Measurements from ENCODE around the gene TTC28. TPM values are rescaled to one million over a fixed set of nuclear protein-coding genes. Genes with fewer than 3 reads are reported as not detected.

Gene TTC28
- total and polyA plus RNA-seq, 2 donors (not counting 3 experiments of a cell fraction or from before 2014, with no cell fraction given): 16.5 to 51.1 TPM

DNA sequence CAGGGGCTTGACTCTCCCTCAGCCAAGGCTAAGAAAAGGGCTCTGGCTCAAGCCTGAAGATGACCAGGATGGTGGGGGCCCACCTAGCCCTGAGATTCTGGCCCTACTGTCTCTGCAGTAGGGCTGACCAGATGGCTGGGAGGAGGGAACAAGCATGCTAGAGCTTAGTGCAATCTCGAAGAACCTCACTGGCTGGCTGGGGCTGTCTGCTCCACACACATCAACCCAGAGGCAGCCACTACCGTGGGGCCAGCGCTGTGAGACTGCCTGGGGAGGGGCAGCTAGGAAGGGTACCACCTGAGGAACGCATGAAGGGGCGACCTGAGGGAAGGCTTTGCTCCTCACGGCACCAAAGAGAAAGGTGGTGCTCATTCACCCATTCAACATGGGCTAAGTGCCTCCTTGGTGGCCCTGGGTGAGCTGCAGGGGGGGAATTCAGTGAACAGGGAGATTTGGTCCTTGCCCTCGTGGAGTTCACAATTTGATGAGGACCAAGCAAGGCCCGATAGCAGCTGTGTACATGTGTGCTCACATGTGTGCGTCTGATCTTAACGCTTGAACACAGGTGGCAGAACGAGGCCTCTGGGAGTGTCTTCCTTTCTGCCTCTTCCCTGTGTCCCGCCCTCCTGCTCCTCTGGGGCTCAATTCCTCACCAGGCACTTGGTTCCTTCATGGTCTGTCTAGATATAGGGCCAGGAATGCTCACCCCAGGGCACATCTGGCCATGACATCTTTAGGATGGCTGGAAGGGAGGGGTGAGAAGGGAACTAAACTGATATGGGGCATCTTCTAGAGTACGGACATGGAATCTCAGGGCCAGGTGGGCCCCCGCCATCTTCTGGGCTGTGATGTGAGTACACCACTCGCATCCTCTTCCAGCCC, 658.3 kb downstream of the TTC28 start:
- no peak overlapping the region for H3K4me3 ChIP-seq (replicated peaks in 1 of 3; ENCODE audit: insufficient read depth in 1 of 3, low read depth in 1 of 3, low read length in 3 of 3)
- BruUV-seq (replicated peaks): no TSS peak
- intact Hi-C loops (cut with micrococcal nuclease): loop anchor here (10.0 kb wide), 1 partner anchor 93 kb away; no protein-coding TSS in a partner anchor
- dilution Hi-C loops (cut with MboI; ENCODE audit: extremely low pct_ligation_motif_present, low sequenced_read_pairs): no loop called here
- ChIA-PET CTCF (interaction anchor here (1.0 to 6.2 kb wide), 9 partner anchors 8 to 579 kb away, joined by 3 to 56 read pairs (median 12); no protein-coding TSS in a partner anchor), POLR2A (no interaction called here)
- H3K79me2 ChIP-seq (ENCODE audit: control insufficient read depth, insufficient read depth, low read length): no peaks in the 10 kb centered on the region
- H3K27me3 ChIP-seq (ENCODE audit: control insufficient read depth in 2 of 2, insufficient read depth in 2 of 2, low read length in 2 of 2): no peaks in the 10 kb centered on the region
- H3K4me1 ChIP-seq (ENCODE audit: control insufficient read depth, extremely low read depth, insufficient read depth, low read length): no peaks in the 10 kb centered on the region
- H3K27ac ChIP-seq (ENCODE audit: insufficient read depth, low read depth, low read length): no peak overlapping the region
- H3K9me1 ChIP-seq (replicated peaks; ENCODE audit: control insufficient read depth, extremely low read depth, insufficient read depth, low read length): no peaks in the 10 kb centered on the region
- DNase-seq (ENCODE audit: low read depth, low spot score) (no peak), FAIRE-seq (no peak)
- H3K9ac ChIP-seq (replicated peaks; ENCODE audit: extremely low read depth, insufficient read depth, low read length): no peak overlapping the region
- no peak overlapping the region for H3K4me2 ChIP-seq (ENCODE audit: insufficient read depth, low read length)
- no peak for TF ChIP-seq EZH2 (IDR thresholded peaks at IDR 0.05; ENCODE audit: borderline replicate concordance, low read depth, low read length, severe bottlenecking)
- no peak for TF ChIP-seq FOS (IDR thresholded peaks at IDR 0.05; ENCODE audit: borderline replicate concordance, insufficient read depth, low read length)
- no peak for TF ChIP-seq MYC (IDR thresholded peaks at IDR 0.05; ENCODE audit: low read depth, low read length)
- no peak for TF ChIP-seq CTCF (IDR thresholded peaks at IDR 0.05; ENCODE audit: extremely low read depth in 1 of 2, insufficient read depth in 1 of 2, low read depth in 1 of 2, low read length in 2 of 2)
- no peak for TF ChIP-seq POLR2AphosphoS5 (IDR thresholded peaks at IDR 0.05; ENCODE audit: insufficient read depth, low read depth, low read length)
- TF ChIP-seq GATA2 (IDR thresholded peaks at IDR 0.05; ENCODE audit: insufficient read depth, insufficient read length, low read depth, low read length): no peak
- no peak for TF ChIP-seq JUN (IDR thresholded peaks at IDR 0.05; ENCODE audit: borderline replicate concordance, insufficient read depth, insufficient read length, low read depth)
- no peak for TF ChIP-seq POLR2A (IDR thresholded peaks at IDR 0.05; ENCODE audit: low read depth, low read length)
- TF ChIP-seq, protein P1, sequence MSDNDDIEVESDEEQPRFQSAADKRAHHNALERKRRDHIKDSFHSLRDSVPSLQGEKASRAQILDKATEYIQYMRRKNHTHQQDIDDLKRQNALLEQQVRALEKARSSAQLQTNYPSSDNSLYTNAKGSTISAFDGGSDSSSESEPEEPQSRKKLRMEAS (IDR thresholded peaks at IDR 0.05; ENCODE audit: insufficient read depth, insufficient read length): no peak
- H3K9me3 ChIP-seq (replicated peaks; ENCODE audit: control insufficient read depth, insufficient read depth, low read length): no peaks in the 10 kb centered on the region
- no peaks in the 10 kb centered on the region for H4K20me1 ChIP-seq (replicated peaks; ENCODE audit: control insufficient read depth, extremely low read depth, insufficient read depth, low read length)
- H3K36me3 ChIP-seq (ENCODE audit: control insufficient read depth in 2 of 2, extremely low read depth in 1 of 2, insufficient read depth in 2 of 2, low read length in 2 of 2): no peaks in the 10 kb centered on the region
- no peak overlapping the region for H2AFZ ChIP-seq (ENCODE audit: low read depth, low read length)

All from endothelial cell of umbilical vein (primary cell).